HG03575 (cell line): ENCODE results near the gene BHLHE41.

Experiments
- ATAC-seq: cut with Tn5 transposase; IDR thresholded peaks from one replicate; pipeline ENCODE4 v1.9.1; 2021; ENCODE audit not compliant: unreplicated experiment, insufficient number of reproducible peaks, low FRiP score; ENCODE audit errors: extremely low read depth

Gene BHLHE41

DNA sequence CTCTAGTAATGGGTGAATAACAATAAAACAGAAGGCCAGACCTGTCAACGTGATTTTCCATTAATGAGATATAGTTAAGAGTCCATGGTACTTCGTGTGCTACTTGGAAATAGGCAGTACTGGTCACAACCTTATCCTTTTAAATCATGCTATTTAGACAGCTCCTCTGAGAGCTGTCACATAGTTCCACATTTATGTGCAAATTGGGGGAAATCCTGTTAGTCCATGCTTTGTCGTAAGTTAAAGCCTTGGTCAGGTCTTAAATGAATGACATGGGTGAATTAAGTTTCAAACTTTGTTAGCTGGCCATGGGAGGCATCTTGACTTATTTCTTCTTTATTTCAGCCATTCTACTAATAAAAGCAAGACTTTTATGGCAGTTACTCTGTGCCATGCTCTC, 11.9 kb upstream of the BHLHE41 start:
- ATAC-seq, result no peak

DNA sequence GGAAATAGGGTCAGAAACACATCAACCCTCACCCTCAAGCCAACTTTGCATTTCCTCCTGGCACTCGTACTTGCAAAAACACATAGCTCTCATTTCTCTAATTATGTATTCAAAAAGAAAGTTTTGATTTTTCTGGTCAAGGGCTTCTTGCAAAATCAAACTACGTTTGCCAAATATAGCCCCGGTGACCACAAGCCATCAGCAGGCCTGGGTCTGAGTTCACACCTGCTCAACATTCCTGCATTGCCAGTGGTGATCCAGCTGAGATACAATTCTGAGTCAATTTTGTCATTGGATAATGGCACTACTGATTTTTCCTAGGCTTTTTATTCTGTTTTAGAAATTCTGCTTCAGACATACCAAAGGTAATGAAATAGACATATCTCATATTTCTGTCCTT, 10.7 kb upstream of the BHLHE41 start:
- no peak for ATAC-seq

DNA sequence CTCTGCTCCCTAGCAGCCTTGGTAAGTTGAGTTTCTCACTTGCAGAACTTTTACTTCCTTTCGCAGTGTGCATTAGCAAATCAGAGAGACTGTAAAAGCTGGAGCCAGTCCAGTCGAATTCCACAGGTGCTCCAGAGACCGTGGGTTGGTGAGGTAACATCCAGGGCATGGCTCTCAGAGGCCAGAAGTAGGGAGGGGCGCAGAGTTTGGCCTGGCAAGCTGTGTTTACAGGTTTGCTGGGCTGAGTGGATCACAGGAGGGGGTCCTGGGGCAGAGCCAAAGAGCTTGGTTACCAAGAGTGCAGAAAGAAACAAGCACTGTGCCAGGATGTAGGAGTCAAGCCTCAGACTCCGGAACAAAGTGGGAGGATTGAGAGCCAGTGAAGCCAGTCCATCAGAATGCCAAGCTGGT, 10.2 kb upstream of the BHLHE41 start:
- no peak for ATAC-seq

DNA sequence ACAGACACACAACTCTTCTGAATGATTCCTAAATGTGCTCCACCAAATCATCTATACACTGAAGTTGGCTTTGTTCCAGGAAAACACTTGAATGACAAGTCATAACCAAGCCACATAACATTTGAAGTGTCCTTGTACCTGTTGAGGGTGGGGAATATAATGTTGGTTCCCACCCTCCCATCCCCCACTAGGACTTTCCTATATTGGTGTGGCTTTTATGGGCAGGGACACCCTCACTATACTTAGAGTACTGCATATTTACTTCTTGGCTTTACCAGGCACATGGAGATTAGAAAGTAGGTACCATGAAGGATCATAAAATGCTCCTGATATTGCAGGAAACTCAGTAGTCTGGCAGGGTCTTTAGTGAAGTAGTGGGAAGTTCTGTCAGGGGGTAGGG, 9.7 kb upstream of the BHLHE41 start:
- ATAC-seq, result no peak

DNA sequence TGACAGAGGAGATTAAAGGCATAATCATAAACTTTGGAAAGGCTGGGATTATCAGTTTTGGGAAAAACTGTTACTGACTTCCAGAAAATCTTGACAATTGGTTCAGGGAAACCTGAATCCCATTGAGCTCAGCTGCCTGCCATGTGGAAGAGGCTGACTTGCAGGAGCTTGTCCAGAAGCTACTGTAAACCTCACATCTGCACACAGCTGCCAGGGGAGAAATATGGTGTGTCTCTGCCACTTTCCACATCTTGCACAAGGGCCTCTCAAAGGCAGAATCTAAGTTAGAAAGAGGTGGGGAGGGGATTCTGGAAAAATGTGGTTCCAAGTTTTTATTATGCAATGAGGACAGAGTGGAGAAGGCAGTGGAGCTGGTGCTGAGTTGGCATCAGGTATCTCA, 8.7 kb upstream of the BHLHE41 start:
- no peak for ATAC-seq

DNA sequence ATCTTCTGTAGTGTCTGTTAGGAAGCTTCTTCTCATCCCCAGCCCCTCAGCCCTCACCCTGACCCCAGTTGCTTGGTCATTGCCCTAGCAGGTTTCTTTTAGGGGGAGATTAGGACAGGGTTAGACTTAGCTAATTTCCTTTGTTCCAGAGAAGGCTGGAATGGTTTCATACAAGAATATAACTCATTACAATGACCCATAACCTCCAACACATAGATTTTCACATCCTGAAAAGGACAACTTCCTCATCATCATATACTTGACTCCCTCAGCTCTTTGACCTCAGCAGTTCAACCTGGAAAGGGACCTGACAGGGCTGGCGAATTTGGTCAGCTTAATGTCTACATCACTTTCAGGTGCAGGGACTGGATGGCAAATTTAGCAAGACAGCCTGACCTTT, 8.0 kb upstream of the BHLHE41 start:
- ATAC-seq, result no peak

DNA sequence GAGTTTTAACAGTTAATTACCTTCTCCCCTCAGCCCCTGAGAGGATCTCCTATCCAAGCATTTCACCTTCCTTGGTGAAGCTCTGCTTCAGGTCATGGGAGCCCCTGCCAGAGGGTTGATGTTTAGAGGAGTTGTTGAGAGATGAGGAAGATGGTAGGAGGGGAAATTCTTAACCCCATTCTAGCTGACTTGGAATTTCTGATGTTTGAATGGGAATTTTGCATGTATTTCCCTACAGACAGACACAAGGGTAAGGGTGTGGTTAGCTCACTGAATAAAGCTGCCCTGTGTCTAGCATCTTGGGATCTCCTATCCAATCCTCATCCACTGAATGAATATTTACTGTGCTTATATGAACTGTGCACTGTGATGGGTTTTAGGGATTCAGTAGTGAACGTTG, 7.1 kb upstream of the BHLHE41 start:
- ATAC-seq, result no peak

DNA sequence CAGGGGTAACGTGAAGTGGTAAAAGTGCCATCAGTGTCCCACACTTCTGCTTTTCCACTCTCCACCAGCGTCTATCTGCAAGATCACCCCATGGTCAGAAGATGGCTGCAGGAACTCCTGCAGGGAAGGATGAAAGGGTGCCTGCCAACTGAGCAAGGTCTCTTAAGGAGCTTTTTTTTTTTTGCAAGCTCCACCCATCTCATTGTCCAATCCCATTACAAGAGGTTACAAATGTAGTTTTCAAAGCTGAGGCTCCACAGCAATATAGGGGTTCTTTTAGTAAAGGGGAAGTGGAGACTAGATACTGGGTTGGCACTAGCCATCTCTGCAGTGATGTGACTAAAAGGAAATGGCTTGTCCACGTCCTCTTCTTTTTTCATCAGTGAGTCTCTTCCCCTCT, 5.9 kb upstream of the BHLHE41 start:
- ATAC-seq, result no peak

DNA sequence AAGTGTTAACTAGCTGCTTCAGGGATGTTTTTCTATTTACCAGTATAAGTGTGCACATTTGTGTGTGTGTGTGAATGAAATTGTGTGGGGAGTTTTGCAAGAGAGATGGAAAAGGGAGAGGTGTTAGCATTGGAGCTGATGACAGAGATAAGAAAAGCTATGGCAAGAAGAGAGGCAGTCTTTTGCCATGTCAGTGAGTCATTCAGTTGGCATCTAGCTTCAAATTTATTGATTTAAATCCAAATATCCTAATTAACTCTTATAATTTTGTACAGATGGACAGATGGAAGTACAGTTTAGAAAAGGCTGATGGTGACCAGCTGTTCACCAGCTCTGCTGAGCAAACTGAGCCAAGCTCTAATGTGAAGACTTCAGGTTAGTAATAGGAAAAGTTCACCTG, 3.3 kb upstream of the BHLHE41 start:
- no peak for ATAC-seq

DNA sequence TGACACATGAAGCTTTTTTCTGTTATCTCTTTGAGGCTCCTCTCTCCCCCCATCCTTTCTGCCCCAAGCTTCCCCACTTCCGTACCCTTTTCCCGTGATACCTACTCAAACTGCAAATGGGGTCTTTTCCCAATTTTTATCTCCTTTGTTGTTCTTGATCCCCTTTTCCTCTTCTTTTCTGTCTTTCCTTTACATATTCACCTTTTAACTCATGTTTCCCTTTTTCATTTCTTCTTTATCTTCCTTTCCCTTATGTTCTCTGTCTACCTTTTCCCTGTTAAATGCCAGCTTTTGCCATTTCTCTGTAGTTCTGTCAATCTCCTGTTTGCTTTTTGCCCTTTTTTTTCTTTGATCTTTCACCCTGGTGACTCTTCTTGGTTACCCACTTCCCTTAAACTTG, 2.6 kb upstream of the BHLHE41 start:
- ATAC-seq, result no peak

DNA sequence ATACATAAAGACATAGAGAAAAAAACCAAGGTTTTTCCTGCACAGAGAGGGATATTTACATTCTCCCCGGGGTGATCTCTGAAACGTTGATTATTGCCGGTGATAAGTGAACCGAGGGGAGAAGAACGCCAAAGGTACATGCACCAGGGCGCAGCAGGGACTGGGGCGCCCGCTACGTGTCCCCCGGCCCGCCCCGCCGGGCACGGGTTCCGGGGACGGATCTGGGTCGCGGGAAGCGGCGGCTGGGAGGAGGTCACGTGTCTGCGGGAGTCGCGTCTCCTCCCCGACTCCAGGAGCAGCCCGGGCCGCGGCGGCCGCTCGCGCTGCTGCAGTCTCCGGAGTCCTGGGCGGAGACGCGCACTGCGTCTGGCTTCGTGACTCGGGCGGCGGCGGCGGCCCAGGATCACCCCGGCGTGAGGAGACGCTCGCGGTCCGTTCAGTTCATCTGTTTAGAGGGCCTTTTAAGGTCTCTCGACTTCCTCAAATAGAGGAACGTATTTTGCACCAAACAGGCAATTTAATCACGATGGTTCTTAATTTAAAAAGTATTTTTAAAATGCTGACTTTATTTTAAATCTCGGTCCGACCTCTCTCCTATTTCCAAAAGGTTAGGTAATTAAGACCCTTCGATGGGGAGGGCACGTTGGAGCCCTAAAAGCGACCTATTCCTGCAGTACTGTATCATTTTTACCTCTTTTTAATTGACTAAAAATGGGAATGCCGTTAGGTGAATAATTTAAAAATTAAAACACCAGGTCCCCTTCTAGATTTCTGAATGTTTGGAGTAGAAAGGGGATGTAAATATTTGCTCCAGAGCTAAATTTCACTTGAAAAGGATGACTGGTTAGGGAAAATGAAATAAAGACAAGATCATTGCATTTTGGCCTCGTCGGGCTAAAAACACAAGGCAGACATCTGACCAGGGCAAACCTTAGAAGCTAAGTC, 1.8 kb upstream of the BHLHE41 start:
- ATAC-seq, result no peak

DNA sequence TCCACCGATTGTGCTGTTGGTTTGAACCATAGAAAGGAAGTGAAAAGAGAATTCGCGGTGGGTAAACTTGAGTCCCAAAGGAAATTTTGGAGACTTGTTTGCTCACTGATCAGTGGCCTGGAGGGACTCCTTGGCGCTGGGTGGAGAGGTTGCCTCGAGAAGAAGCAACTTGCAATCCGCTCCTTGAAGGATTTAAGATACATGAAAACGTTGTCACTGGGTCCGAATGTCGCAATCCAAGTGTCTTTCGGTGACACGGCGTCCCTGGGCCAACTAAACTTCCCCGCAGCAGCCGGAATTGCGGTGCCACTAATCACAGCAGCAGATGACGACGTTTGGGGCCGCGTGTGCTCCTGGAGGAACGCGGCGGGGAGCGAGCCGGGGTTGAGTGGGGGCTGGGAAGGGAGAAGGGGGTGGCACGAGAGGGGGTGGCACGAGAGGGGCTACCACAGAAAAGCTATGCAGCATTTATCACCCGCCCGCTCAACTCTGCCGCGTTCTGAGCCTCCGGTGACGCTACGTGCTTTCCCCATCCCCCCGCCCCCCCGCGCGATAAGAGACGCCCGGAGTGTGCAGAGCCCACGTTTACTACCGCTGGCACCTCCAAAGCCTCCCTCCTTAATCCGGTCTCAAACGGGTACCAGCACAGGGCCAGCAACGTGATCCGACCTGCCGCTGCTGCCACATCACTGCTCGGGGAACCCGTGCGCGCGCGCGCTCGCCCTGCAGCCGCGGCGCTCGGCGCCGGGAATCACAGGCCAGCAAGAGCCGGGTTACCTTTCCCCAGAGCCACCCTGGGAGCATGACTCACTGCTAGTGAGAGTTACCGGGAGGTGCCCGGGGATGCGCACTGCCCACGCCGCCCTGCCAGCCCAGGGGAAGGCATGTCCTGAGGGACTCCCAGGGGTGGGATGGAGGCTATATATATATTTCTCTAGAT, 833 bp upstream of the BHLHE41 start:
- ATAC-seq, result no peak

DNA sequence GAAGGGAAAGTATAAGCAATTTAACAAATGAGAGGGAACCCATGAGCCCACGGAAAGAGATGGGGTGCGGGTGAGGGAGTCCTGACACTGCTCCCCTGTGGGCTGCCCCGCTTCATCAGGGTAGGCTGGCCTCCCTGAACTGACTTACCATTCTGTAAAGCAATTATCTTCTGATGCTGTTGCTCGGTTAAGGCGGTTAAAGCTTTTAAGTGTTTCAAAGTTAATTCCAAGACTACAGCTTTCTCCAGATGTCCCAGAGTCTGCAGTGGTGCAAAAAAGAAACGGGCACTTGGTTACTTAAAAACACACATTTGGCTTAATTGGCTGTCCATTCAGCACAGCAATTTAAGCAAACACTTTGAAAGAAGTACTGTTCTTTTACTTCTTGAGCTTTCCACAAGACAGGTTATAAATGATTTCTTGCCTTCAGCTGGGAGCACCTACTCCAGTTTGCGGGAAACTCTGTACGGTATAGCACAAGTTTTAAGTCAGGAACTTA, 1.3 kb downstream of the BHLHE41 start:
- no peak for ATAC-seq

DNA sequence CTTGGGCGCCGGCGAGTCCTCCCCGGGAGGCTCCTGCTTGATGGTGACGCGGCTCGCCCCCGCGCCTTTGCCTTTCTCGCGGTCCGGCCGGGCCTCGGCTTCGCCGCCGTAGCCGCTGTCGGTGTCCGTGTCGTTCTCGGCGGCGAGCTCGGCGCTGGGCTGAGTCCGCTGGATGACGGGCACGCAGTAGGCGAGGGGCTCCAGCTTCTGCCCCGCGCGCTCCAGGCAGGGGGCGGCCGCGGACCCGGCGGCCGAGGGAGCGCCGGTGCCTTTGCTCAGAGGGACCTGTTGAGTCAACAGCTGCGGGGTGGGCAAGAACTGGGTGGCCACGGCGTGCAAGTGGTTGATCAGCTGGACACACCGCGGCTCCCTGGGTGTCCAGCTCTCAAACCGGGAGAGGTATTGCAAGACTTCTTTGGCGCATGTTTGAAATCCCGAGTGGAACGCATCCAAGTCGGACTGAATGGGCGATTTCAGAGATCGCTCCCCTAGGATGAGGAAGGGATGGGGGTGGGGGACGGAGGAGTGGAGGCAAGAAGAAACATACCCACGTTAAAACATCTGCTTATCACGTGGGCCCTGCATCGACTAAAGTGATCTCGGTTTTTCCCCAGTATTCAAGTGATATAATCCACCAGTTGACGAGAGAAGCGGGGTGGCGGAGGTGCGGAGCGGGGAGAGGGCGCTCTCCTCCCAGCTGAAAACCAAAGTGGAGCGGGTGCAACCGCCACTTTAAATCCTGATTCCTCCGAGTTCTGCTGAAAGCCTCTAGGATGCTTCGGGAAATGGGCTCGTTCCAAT, 2.0 kb downstream of the BHLHE41 start:
- no peak for ATAC-seq

DNA sequence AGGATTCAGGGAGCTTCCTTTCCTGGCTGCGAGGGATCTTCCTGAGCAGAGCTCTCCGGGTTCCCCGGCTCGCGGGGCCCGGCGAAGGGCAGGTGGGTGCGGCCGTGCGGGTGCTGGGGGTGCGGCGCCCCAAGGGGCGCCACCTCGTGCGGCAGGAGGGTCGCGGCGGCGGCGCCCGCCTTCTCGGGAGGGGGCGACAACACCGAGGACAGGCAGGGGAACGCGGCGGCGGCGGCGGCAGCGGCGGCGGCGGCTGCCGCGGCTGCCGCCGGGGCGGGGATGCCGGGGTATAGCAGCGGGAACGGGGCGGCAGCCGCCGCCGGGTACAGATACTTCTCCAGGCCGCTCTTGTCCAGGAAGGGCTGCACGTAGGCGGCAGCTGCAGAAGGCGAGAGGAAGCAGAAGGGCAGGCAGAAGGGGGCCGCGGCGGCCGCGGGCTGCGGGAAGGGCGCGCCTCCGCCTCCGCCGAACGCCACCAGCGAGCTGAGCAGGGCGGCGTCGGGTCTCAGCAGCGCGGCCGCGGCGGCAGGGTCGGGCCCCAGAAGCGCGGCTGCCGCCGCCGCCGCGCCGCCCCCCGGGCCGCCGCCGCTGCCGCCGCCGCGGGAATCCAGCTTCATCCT, 2.7 kb downstream of the BHLHE41 start:
- no peak for ATAC-seq

DNA sequence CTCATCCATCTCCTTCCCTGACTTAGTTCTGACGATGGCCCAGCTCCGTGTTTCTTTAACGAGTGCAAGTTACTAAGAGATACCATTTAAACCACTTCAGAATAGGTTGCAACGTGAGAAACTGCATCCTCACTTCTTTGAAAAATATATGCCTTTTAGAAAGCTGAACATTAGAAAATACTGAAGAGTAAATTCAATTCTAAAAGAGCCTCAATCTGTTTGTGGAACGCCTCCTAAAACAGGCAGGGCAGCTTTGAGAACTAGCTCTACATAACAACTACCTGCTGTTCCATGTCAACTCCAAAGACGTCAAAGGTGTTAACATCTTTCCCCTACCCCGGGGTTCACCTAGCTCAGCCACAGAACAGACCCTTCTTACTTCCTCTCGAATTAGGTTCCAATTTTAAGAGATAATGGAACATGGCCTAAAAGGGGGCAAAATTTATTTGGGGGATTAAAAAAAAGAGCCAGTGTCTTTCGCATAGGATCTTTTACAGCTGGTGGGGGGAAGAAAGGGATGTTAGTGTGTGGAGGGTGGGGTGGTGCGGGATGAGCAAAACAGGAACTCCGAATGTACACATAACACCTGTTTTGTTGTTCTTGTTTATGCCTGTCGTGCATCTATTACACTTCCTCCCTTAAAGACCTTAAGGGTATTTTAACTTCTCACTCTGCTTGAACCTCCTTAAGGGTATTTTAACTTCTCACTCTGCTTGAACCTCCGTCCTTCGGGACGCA, 3.3 kb downstream of the BHLHE41 start:
- no peak for ATAC-seq

DNA sequence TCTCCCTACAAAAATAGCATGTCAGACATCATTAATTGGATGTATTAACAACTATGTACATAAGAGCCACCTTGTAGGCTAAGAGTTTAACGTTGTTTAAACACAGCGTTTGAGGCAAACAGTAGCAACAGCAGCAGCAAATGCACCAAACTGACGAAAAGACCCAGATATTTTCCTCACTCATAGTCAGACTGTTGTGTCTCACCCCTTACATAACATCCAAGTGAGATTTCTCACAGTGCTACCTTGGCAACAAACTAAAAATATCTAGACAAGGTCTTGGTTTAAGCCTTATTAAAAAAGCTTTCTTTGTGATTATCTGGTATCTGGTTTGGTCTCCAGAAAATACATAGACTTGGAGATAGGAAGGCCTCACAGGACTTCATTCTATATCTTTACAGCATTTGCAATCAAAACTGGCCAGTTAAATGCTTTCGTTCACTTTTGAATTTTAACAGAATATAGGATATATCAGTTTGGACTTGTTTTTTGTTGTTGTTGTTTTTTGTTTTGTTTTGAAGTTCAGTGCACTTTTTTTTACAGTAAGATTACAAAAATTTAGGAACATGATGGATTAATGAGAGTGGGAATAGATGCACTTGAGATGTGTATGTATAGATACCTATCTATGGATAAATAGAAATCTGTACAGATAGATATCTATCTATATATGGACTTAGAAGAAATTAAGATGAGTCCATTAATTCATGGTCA, 4.1 kb downstream of the BHLHE41 start:
- no peak for ATAC-seq
